Activated CD4-positive, alpha-beta T cell treated with anti-CD3 and anti-CD28 coated beads, Interleukin-2, amount 10 ng/mL, durations not matched to agents 7 days and 5 days (primary cell): ENCODE results near the gene ALOX15. TPM values are rescaled to one million over a fixed set of nuclear protein-coding genes. Genes with fewer than 3 reads are reported as not detected.
"Not testable (repeated sequence)": the region's sequence is repeated elsewhere in the genome, so short reads cannot be mapped to it uniquely, and the experiment has no call there.

Source experiments
- CTCF ChIA-PET: fragments of 350-600 bp; sonication (Branson Sonifier 250); formaldehyde crosslinking; loops from one replicate; lab custom pipeline; 2021; ENCODE audit warnings: antibody characterized with exemption; lab: Charles Lee
- POLR2A ChIA-PET: fragments of 350-600 bp; sonication (Branson Sonifier 250); formaldehyde crosslinking; loops from one replicate; lab custom pipeline; 2021; ENCODE audit warnings: antibody characterized with exemption; lab: Charles Lee
- DNase-seq: peaks from one replicate; pipeline ENCODE4 v3.0.0-alpha.2; 2020
- H3K27ac Mint-ChIP-seq: one replicate; pipeline ENCODE4 v1.8.0; 2021; ENCODE audit warnings: mild to moderate bottlenecking, moderate library complexity, mixed read lengths
- H3K27me3 Mint-ChIP-seq: one replicate; pipeline ENCODE4 v1.8.0; 2021; ENCODE audit warnings: mixed read lengths
- H3K36me3 Mint-ChIP-seq: one replicate; pipeline ENCODE4 v1.8.0; 2021; ENCODE audit warnings: low read depth, mixed read lengths
- H3K4me1 Mint-ChIP-seq: one replicate; pipeline ENCODE4 v1.8.0; 2021; ENCODE audit warnings: mixed read lengths
- H3K4me3 Mint-ChIP-seq: one replicate; pipeline ENCODE4 v1.8.0; 2021; ENCODE audit warnings: mild to moderate bottlenecking, moderate library complexity, mixed read lengths
- H3K9me3 Mint-ChIP-seq: one replicate; pipeline ENCODE4 v1.8.0; 2021; ENCODE audit warnings: mixed read lengths
- total RNA-seq, 2 experiments: library from RNA; stranded (reverse); gene quantifications; one replicate each; pipeline ENCODE4 v1.2.3, GENCODE V29; 2021

The ALOX15 gene
- total RNA-seq, 2 experiments from 2014 or later, result 0.17 TPM; not detected in 1

- CTCF ChIA-PET, result interaction anchor here (0.6 to 1.7 kb wide), 7 partner anchors 10 to 165 kb away, joined by 3 to 9 read pairs (median 3); no protein-coding TSS in a partner anchor
- Mint-ChIP-seq H3K36me3 (no peaks in the 10 kb centered on the region), H3K4me3 (no peak overlapping the region), H3K4me1 (peaks cover 3% of the 10 kb centered on the region), H3K9me3 (no peaks in the 10 kb centered on the region), H3K27ac (no peak overlapping the region), H3K27me3 (peaks cover 30% of the 10 kb centered on the region)
- POLR2A ChIA-PET, result no interaction called here
- DNase-seq, result no peak
These were observed 16.3 kb downstream of the ALOX15 start for GRCh38 chr17:4625181-4625617.

GRCh38 chr17:4624451-4624911 lies 17.0 kb downstream of the ALOX15 start:
- CTCF ChIA-PET, result interaction anchor here (1.3 to 1.7 kb wide), 5 partner anchors 9 to 165 kb away, joined by 3 to 9 read pairs (median 4); no protein-coding TSS in a partner anchor
- H3K9me3 Mint-ChIP-seq, H3K36me3 Mint-ChIP-seq, DNase-seq, H3K27ac Mint-ChIP-seq, H3K4me3 Mint-ChIP-seq, POLR2A ChIA-PET, H3K4me1 Mint-ChIP-seq: not testable (repeated sequence)
- peaks cover 30% of the 10 kb centered on the region for H3K27me3 Mint-ChIP-seq

GRCh38 chr17:4623249-4623648 lies 18.2 kb downstream of the ALOX15 start:
- DNase-seq, result no peak
- peaks cover 3% of the 10 kb centered on the region for H3K4me1 Mint-ChIP-seq
- no peaks in the 10 kb centered on the region for H3K9me3 Mint-ChIP-seq
- H3K36me3 Mint-ChIP-seq, result no peaks in the 10 kb centered on the region
- ChIA-PET CTCF (no interaction called here), POLR2A (no interaction called here)
- H3K4me3 Mint-ChIP-seq, result no peak overlapping the region
- H3K27me3 Mint-ChIP-seq, result peaks cover 30% of the 10 kb centered on the region
- H3K27ac Mint-ChIP-seq, result no peak overlapping the region

GRCh38 chr17:4622375-4622774 lies 19.1 kb downstream of the ALOX15 start:
- peaks cover 28% of the 10 kb centered on the region for H3K27me3 Mint-ChIP-seq
- no peaks in the 10 kb centered on the region for H3K36me3 Mint-ChIP-seq
- no peak overlapping the region for H3K4me3 Mint-ChIP-seq
- H3K27ac Mint-ChIP-seq, result no peak overlapping the region
- ChIA-PET POLR2A (no interaction called here), CTCF (no interaction called here)
- H3K9me3 Mint-ChIP-seq, result no peaks in the 10 kb centered on the region
- no peak for DNase-seq
- peaks cover 3% of the 10 kb centered on the region for H3K4me1 Mint-ChIP-seq

- peaks cover 20% of the 10 kb centered on the region for H3K27me3 Mint-ChIP-seq
- no peaks in the 10 kb centered on the region for H3K36me3 Mint-ChIP-seq
- no peak overlapping the region for H3K27ac Mint-ChIP-seq
- POLR2A ChIA-PET, result no interaction called here
- CTCF ChIA-PET, result interaction anchor here (0.6 kb wide), 1 partner anchor 59 kb away, joined by 3 read pairs; no protein-coding TSS in a partner anchor
- H3K4me1 Mint-ChIP-seq, result no peaks in the 10 kb centered on the region
- H3K4me3 Mint-ChIP-seq, result no peak overlapping the region
- DNase-seq, result no peak
- H3K9me3 Mint-ChIP-seq, result no peaks in the 10 kb centered on the region
These were observed 20.9 kb downstream of the ALOX15 start for GRCh38 chr17:4620531-4621101.

- Mint-ChIP-seq H3K9me3 (no peaks in the 10 kb centered on the region), H3K4me1 (no peaks in the 10 kb centered on the region), H3K4me3 (no peak overlapping the region), H3K27me3 (peaks cover 8% of the 10 kb centered on the region), H3K36me3 (no peaks in the 10 kb centered on the region), H3K27ac (no peak overlapping the region)
- DNase-seq, result no peak
- CTCF ChIA-PET, result no interaction called here
- POLR2A ChIA-PET, result no interaction called here
These were observed 23.7 kb downstream of the ALOX15 start for GRCh38 chr17:4617590-4618351.

GRCh38 chr17:4617090-4617489 lies 24.4 kb downstream of the ALOX15 start:
- Mint-ChIP-seq H3K4me3 (no peak overlapping the region), H3K27ac (no peak overlapping the region), H3K36me3 (no peaks in the 10 kb centered on the region), H3K4me1 (no peaks in the 10 kb centered on the region), H3K27me3 (peaks cover 8% of the 10 kb centered on the region), H3K9me3 (no peaks in the 10 kb centered on the region)
- no peak for DNase-seq
- POLR2A ChIA-PET, result no interaction called here
- CTCF ChIA-PET, result no interaction called here

GRCh38 chr17:4616476-4616875 lies 25.0 kb downstream of the ALOX15 start:
- Mint-ChIP-seq H3K27me3 (peaks cover 8% of the 10 kb centered on the region), H3K36me3 (no peaks in the 10 kb centered on the region), H3K9me3 (no peaks in the 10 kb centered on the region), H3K4me1 (no peaks in the 10 kb centered on the region), H3K27ac (no peak overlapping the region), H3K4me3 (no peak overlapping the region)
- CTCF ChIA-PET, result interaction anchor here (1.4 to 2.1 kb wide), 3 partner anchors 9 to 49 kb away, joined by 3 to 9 read pairs (median 3); no protein-coding TSS in a partner anchor
- DNase-seq, result no peak
- POLR2A ChIA-PET, result no interaction called here

- CTCF ChIA-PET, result interaction anchor here (0.6 to 1.6 kb wide), 2 partner anchors 44 to 223 kb away, joined by 3 to 4 read pairs; no protein-coding TSS in a partner anchor
- POLR2A ChIA-PET, result no interaction called here
- no peak overlapping the region for H3K4me3 Mint-ChIP-seq
- H3K36me3 Mint-ChIP-seq, result no peaks in the 10 kb centered on the region
- H3K27me3 Mint-ChIP-seq, result peaks cover 35% of the 10 kb centered on the region
- no peak overlapping the region for H3K27ac Mint-ChIP-seq
- H3K4me1 Mint-ChIP-seq, result no peaks in the 10 kb centered on the region
- no peak for DNase-seq
- H3K9me3 Mint-ChIP-seq, result no peaks in the 10 kb centered on the region
These were observed 30.8 kb downstream of the ALOX15 start for GRCh38 chr17:4610656-4611055.

GRCh38 chr17:4610162-4610561 lies 31.3 kb downstream of the ALOX15 start:
- H3K27me3 Mint-ChIP-seq, result peaks cover 34% of the 10 kb centered on the region
- CTCF ChIA-PET, result interaction anchor here (0.6 to 1.6 kb wide), 2 partner anchors 43 to 222 kb away, joined by 3 to 4 read pairs; no protein-coding TSS in a partner anchor
- no peak for DNase-seq
- H3K4me3 Mint-ChIP-seq, result no peak overlapping the region
- H3K9me3 Mint-ChIP-seq, result no peaks in the 10 kb centered on the region
- H3K4me1 Mint-ChIP-seq, result no peaks in the 10 kb centered on the region
- H3K36me3 Mint-ChIP-seq, result no peaks in the 10 kb centered on the region
- H3K27ac Mint-ChIP-seq, result no peak overlapping the region
- POLR2A ChIA-PET, result no interaction called here

- POLR2A ChIA-PET, result no interaction called here
- Mint-ChIP-seq H3K36me3 (no peaks in the 10 kb centered on the region), H3K4me1 (no peaks in the 10 kb centered on the region)
These were observed 31.7 kb downstream of the ALOX15 start for GRCh38 chr17:4609761-4610160.

GRCh38 chr17:4607773-4608187 lies 33.7 kb downstream of the ALOX15 start:
- ChIA-PET POLR2A (no interaction called here), CTCF (interaction anchor here (0.7 to 1.5 kb wide), 2 partner anchors 15 to 1726 kb away, joined by 3 to 4 read pairs; no protein-coding TSS in a partner anchor)
- Mint-ChIP-seq H3K9me3 (no peaks in the 10 kb centered on the region), H3K27ac (no peak overlapping the region), H3K4me1 (no peaks in the 10 kb centered on the region), H3K36me3 (no peaks in the 10 kb centered on the region), H3K27me3 (peaks cover 31% of the 10 kb centered on the region), H3K4me3 (no peak overlapping the region)
- DNase-seq, result no peak

More at GRCh38 chr17:4609761-4610160, 31.7 kb downstream of the ALOX15 start:
- CTCF ChIA-PET, result interaction anchor here (1.6 kb wide), 1 partner anchor 43 kb away, joined by 4 read pairs; no protein-coding TSS in a partner anchor
- Mint-ChIP-seq H3K9me3 (no peaks in the 10 kb centered on the region), H3K4me3 (no peak overlapping the region), H3K27me3 (peaks cover 34% of the 10 kb centered on the region), H3K27ac (no peak overlapping the region)
- no peak for DNase-seq
